HL-60 (cell line): ENCODE results near the gene DIPK1A.

Experiments used
- DNase-seq, 2 experiments: peaks; one replicate each; pipeline ENCODE4 v3.0.0-alpha.2; 2010 to 2020; ENCODE audit warnings: low read depth in 1 of 2, low spot score in 1 of 2
- H3K27ac ChIP-seq: fragments of 250-450 bp; sonication (Bioruptor Pico); replicated peaks from 2 replicates; pipeline ENCODE4 v1.5.1; 2020; ENCODE audit warnings: mild to moderate bottlenecking, moderate library complexity
- H3K27me3 ChIP-seq: fragments of 250-450 bp; sonication (Bioruptor Pico); 2 replicates; pipeline ENCODE4 v1.5.1; 2021; ENCODE audit warnings: mild to moderate bottlenecking, moderate library complexity; ENCODE audit not compliant: insufficient read depth, poor library complexity, severe bottlenecking
- H3K4me3 ChIP-seq: replicated peaks from 2 replicates; pipeline ENCODE4 v1.5.1; 2011; ENCODE audit warnings: mild to moderate bottlenecking, control low read depth, low read length; ENCODE audit not compliant: insufficient read depth
- GABPA ChIP-seq: IDR thresholded peaks from 2 replicates; pipeline ENCODE4 v1.6.1; 2012; ENCODE audit warnings: low read depth
- POLR2AphosphoS5 ChIP-seq: IDR thresholded peaks from 2 replicates; pipeline ENCODE4 v1.6.1; 2012; ENCODE audit warnings: low read depth
- SPI1 ChIP-seq: IDR thresholded peaks from 2 replicates; pipeline ENCODE4 v1.6.1; 2012; ENCODE audit warnings: low read depth, mild to moderate bottlenecking, borderline replicate concordance
- TF ChIP-seq, protein P1 (sequence below): IDR thresholded peaks from 2 replicates; pipeline ENCODE4 v1.6.1; 2012; ENCODE audit warnings: low read depth; ENCODE audit not compliant: insufficient replicate concordance
- TF ChIP-seq, protein P2 (sequence below): IDR thresholded peaks from one replicate; pipeline ENCODE4 v1.5.1; 2011; ENCODE audit warnings: low read length, control low read depth, inconsistent platforms; ENCODE audit not compliant: insufficient read depth

Gene DIPK1A

DNA sequence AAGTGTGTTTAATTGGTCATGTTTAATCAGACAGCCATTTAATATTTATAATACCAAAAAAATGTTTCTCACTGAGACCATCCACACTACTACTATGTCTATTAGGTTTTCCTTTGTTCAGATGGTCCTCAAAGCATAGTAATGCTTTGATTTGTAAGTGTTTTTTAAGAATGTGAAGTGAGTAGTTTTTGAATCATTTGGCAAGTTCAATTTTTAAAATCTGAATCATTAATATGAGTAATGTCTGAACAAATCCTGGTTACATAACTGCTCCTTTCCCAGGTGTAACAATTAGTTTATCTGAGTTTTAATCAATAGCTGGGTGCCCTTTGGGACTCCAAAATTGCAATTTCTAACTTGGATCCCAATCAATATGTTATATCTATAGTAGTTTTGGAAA is 152.9 kb downstream of the DIPK1A start:
- TF ChIP-seq, protein P1, sequence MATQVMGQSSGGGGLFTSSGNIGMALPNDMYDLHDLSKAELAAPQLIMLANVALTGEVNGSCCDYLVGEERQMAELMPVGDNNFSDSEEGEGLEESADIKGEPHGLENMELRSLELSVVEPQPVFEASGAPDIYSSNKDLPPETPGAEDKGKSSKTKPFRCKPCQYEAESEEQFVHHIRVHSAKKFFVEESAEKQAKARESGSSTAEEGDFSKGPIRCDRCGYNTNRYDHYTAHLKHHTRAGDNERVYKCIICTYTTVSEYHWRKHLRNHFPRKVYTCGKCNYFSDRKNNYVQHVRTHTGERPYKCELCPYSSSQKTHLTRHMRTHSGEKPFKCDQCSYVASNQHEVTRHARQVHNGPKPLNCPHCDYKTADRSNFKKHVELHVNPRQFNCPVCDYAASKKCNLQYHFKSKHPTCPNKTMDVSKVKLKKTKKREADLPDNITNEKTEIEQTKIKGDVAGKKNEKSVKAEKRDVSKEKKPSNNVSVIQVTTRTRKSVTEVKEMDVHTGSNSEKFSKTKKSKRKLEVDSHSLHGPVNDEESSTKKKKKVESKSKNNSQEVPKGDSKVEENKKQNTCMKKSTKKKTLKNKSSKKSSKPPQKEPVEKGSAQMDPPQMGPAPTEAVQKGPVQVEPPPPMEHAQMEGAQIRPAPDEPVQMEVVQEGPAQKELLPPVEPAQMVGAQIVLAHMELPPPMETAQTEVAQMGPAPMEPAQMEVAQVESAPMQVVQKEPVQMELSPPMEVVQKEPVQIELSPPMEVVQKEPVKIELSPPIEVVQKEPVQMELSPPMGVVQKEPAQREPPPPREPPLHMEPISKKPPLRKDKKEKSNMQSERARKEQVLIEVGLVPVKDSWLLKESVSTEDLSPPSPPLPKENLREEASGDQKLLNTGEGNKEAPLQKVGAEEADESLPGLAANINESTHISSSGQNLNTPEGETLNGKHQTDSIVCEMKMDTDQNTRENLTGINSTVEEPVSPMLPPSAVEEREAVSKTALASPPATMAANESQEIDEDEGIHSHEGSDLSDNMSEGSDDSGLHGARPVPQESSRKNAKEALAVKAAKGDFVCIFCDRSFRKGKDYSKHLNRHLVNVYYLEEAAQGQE, result no peak
- TF ChIP-seq POLR2AphosphoS5, result no peak
- no peak for DNase-seq

DNA sequence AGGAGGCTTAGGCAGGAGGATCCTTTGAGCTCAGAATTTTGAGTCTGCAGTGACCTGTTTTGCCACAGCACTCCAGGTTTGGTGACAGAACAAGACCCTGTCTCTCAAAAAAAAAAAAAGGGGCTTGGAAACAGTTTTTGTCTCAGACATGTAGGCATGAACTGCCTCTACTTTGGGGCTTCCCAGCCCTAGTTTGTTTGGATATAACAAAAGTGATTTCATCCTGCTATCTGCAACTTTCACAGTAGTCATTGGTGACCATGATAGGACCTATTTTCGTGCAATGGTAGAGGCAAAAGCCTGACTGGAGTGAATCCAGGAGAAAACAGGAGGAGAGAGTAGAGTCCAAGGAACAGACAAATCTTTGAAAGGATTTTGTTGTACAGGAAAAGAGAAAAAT is 156.0 kb downstream of the DIPK1A start:
- TF ChIP-seq SPI1 (no peak), GABPA (no peak), POLR2AphosphoS5 (no peak)
- TF ChIP-seq, protein P2, sequence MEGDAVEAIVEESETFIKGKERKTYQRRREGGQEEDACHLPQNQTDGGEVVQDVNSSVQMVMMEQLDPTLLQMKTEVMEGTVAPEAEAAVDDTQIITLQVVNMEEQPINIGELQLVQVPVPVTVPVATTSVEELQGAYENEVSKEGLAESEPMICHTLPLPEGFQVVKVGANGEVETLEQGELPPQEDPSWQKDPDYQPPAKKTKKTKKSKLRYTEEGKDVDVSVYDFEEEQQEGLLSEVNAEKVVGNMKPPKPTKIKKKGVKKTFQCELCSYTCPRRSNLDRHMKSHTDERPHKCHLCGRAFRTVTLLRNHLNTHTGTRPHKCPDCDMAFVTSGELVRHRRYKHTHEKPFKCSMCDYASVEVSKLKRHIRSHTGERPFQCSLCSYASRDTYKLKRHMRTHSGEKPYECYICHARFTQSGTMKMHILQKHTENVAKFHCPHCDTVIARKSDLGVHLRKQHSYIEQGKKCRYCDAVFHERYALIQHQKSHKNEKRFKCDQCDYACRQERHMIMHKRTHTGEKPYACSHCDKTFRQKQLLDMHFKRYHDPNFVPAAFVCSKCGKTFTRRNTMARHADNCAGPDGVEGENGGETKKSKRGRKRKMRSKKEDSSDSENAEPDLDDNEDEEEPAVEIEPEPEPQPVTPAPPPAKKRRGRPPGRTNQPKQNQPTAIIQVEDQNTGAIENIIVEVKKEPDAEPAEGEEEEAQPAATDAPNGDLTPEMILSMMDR, result no peak
- DNase-seq, result no peak
- Histone ChIP-seq H3K4me3 (no peak overlapping the region), H3K27me3 (no peaks in the 10 kb centered on the region), H3K27ac (no peak overlapping the region)

More for the DNA sequence above, 152.9 kb downstream of the DIPK1A start:
- Histone ChIP-seq H3K27me3 (no peaks in the 10 kb centered on the region), H3K4me3 (no peak overlapping the region), H3K27ac (no peak overlapping the region)

DNA sequence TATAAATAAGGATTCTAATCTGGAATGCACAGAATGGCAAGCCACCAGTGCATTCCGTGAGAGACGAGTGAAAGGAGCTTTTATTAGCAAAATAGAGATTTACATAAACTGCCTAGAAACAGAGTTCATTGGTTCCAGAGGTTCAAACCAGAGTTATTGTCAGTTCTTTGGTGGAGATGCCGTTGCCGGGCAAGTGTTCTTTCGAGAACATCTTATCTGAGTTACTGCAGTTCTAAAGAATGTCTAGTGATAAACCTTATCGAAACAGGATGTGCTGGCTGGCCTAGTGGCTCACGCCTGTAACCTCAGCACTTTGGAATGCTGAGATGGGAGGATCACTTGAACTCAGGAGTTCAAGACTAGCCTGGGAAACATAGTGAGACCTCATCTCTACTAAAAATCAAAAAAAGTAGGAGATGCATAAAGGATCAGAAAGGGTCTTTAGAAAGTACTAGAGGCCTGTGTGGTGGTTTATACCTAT is 156.5 kb downstream of the DIPK1A start:
- no peak overlapping the region for H3K27ac ChIP-seq
- DNase-seq, result no peak

DNA sequence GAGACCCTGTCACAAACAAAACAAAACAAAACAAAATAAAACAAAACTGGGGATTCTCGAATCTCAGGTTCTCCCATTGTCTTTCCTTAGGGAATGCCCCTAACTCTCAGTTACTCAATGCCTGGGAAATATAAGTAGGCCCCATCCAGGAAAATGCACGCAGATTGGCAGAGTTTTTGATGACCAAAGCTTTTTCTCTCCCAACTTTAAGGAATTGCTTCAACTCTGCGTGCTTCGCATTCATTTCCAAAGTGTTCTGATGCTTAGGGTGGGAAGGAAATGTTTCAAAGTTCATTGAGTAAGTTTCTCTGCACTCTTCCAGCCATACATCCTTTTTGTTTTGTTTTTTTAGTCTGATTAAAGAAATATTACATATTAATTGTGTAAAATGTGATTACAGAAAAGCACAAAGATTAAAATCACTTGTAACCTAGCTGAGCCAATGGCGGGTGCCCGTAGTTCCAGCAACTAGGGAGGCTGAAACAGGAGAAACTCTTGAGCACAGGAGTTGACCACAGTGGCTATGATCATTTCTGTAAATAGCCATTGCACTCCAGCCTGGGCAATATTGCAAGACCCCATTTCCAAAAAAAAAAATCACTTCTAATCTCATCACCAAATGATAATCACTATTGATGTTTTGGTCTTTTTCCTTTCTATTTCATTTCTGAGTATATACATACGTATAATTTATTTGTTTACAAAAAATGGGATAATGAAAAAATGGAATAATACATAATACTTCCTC is 157.9 kb downstream of the DIPK1A start:
- DNase-seq, result no peak
- no peaks in the 10 kb centered on the region for H3K27me3 ChIP-seq
- no peak overlapping the region for H3K4me3 ChIP-seq
- TF ChIP-seq, protein P1, result no peak
- TF ChIP-seq SPI1 (no peak), GABPA (no peak)
- TF ChIP-seq, protein P2, result no peak
- H3K27ac ChIP-seq, result no peak overlapping the region

More for the DNA sequence above, 156.5 kb downstream of the DIPK1A start:
- Histone ChIP-seq H3K27me3 (no peaks in the 10 kb centered on the region), H3K4me3 (no peak overlapping the region)
- no peak for TF ChIP-seq GABPA
- TF ChIP-seq, protein P2, result no peak
